GM10248 (cell line): ENCODE results near the gene MUC6.

Source experiments
- CTCF ChIA-PET: fragments of 300-600 bp; sonication (Branson Sonifier 250); formaldehyde crosslinking; extraction: SDS; loops from one replicate; lab custom pipeline; 2021; ENCODE audit warnings: antibody characterized with exemption; lab: Yijun Ruan, JAX
- POLR2A ChIA-PET: fragments of 350-650 bp; sonication (Branson Sonifier 250); formaldehyde crosslinking; extraction: SDS; loops from one replicate; lab custom pipeline; 2020; ENCODE audit warnings: antibody characterized with exemption; lab: Yijun Ruan, JAX
- DNase-seq: peaks from one replicate; pipeline ENCODE4 v3.0.0; 2012; ENCODE audit errors: extremely low spot score
- CTCF ChIP-seq: IDR thresholded peaks from 2 replicates; pipeline ENCODE4 v1.5.1; 2012; ENCODE audit warnings: mild to moderate bottlenecking, low read depth; ENCODE audit errors: extremely low read depth, missing control alignments, control extremely low read depth

Gene MUC6

DNA sequence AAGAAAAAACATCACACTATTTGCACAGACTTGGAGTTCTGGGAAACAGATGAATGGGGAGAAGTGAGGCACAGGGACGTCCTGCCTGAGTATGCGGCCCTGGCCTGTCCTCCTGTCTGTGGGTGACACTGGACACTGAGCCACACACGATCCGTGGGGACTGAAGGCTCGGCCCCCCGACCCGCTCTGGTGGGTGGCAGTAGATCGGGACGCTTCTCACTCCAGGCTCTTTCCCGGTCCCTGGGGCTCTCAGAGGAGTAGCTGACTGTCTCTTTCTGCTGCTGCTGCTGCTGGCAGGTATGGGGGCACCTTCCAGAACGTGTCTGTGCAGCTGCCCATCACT lies 27.7 kb downstream of the MUC6 start:
- no peak for TF ChIP-seq CTCF
- DNase-seq = no peak
- POLR2A ChIA-PET = no interaction called here
- CTCF ChIA-PET = no interaction called here

DNA sequence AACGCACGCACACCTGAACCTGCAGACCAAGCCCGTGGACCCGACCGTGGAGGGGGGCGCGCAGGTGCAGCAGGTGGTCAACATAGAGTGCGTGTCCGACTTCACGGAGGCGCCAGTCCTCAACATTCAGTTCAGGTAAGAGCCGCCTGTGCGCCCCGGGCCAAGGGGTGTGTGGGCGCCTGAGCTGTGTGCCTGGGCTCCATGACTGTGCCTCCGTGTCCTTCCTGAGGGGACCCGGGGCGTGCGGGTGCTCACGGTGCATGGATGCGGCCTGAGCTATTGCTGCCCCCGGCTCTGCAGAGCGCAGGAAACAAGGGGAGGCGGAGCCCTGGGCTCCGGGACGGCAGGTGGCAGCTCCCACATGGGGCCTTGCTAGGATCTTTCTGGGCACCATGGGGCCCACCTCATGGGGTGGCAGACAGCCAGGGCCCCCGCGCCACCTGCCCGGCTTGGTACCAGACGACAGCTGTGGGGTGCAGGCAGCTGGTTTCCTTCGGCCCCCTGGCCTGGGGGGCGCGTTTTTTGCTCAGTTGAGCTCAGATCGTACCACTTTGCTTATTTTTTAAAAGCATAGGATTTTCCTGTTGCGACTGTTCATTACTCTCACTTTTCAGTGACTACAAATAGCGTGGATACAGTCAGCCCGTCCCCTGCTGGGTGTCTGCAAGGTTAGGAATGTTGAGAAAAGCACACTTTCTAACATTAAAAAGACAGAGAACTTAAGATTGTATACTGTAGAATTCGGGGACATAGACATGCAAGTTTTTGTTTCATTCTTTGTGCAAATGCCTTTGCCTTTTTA lies 28.3 kb downstream of the MUC6 start:
- DNase-seq = no peak
- TF ChIP-seq CTCF = no peak
- ChIA-PET POLR2A (no interaction called here), CTCF (no interaction called here)

GRCh38 chr11:1007279-1007678 lies 29.2 kb downstream of the MUC6 start:
- CTCF ChIA-PET = interaction anchor here (1.1 kb wide), 1 partner anchor 9 kb away, joined by 3 read pairs; no protein-coding TSS in a partner anchor
- POLR2A ChIA-PET = no interaction called here

DNA sequence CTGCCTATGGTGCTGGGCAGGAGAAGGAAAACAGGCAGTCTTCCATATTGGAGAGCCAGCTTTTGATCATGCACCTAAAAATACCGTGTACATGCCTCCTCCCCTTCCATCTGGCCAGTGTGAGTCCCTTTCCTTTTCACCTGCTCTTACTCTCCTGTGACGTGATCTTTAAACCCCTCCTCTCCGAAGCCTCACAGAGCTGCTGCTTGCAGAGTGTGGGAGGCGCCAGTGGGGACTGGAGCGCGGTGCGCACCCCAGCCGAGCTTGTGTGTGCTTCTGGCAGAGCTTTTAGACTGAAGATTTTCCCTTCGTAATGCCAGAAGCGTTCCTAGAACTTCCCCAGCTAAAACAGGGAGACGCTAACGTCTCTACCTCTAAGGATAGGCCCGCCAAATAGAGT lies 29.8 kb downstream of the MUC6 start:
- ChIA-PET POLR2A (no interaction called here), CTCF (interaction anchor here (1.1 kb wide), 1 partner anchor 10 kb away, joined by 3 read pairs; no protein-coding TSS in a partner anchor)
- DNase-seq = no peak
- TF ChIP-seq CTCF = no peak

More at GRCh38 chr11:1007279-1007678, 29.2 kb downstream of the MUC6 start:
- DNase-seq = no peak
- no peak for TF ChIP-seq CTCF

GRCh38 chr11:1005928-1006327 lies 30.6 kb downstream of the MUC6 start:
- ChIA-PET CTCF (no interaction called here), POLR2A (no interaction called here)
- no peak for TF ChIP-seq CTCF
- DNase-seq = no peak

- no peak for TF ChIP-seq CTCF
- DNase-seq = no peak
- ChIA-PET CTCF (no interaction called here), POLR2A (no interaction called here)
Observed at GRCh38 chr11:1003159-1003558, 33.4 kb downstream of the MUC6 start.
